ENCODE results near the gene MPP7.
A peak's percentile ranks its signal among the peaks of the same experiment; 100 is the strongest.

MPP7 gene

DNA sequence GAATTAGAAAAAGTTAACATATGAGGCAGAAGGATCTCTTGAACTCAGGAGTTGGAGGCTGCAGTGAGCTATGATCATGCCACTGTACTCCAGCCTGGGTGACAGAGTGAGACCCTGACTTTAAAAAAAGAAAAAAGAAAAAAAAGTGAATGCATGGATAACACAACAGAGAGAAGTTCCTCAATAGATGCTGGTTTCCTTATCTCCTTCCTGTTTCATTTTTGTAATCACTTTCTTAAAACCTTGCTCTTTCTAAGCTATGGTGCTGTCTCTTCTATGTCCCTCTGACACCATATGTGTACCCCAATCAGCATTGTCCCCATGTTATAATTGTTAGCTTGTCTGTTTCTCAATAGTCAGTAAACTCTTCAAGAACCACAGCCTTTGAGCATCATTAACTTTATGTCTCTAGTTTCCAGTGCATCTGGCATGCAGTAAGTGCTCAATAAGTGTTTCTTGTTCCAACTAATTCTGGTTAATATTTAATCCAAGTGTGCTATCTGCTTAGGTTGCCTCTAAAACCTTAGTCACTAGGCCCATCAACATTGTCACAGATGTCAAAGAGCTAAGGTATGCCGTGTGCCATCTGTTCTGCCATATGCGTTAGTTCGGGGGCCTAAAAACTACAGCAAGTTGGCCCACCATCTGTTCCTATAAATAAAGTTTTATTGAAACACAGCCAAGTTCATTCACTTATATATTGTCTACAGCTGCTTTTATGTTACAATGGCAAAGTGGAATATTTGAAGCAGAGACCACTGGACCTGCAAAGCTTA, 36.2 kb downstream of the MPP7 start:
- DNase-seq: no peak

DNA sequence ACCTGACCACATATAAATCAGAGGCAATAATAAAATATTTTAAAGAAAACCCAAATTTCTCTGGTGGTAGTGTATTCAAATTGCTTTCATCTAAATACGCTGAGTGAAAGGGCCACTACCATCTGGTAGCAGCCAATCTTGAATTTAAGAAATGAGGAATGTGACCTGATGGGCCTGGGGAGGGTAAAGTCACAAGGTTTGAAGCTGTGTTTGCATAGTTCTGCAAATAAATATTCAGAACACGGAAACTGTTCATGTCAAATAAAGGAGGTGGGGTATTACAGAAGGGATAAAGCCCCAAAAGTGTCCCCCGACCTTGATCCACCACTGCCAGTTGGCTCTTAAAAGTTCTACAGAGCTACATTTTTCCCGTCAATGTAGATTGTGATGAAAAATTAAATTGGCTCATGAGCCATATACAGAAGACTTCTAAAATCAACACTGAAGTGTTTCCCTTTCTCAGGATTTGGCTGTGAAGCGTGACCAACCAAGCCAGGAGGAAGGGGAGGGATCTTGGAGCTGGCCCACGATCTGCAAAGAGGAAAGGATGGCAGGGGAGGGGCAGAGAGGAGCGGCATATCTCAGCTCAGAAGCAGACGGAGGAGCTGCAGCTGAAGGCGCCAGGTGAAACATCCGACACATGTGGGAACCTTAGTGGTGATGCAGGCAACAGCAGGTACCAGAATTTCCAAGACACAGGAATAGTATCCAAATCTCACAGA, 39.6 kb downstream of the MPP7 start:
- DNase-seq: no peak

DNA sequence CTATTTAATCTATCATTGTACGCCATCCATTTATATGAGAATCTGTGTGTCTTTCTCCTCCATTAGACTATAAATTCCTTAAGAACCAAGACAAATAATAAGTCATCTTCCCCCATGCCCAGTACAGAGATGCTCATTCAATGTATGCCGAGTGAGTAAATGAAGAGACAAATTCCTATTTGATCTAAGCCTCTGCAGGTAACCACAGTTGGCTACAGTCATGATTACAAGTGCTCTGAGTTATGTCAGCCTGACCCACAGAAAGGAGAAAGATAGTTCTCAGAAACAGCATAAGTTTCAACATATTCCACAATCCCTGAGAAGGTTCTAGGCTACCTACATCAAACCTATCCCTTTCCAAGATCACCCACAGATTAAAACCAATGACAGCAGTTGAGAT, 46.1 kb downstream of the MPP7 start:
- DNase-seq: no peak

DNA sequence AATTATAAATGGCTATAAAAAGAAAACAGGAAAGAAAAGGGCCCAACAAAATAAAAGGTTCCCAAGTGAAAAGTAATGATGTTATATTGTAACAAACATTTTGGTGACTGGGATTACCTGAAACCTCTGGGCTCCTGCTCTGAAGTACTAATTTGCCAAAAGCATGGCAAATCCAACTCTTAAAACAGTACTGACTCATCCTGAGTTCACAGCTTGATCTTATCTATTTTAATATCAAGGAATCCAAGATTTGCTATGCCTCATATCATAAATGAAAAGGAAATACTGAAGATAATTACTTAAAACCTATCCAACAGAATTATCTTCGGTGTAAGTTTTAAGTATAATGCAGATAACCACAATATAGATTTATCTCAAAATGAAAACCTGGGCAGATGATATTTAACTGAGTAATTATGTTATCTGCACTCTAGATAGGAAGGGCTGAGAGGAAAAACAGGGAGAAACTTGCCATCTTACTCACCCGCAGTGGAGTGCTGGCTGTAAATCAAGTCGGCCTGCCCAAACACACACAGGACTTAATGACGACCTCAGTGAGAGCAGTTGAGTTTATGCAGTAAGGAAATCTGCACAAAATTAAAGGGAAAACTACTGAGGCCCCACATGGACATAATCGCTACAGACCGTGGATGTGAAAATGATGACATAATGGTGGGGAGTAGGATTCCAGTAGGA, 48.4 kb downstream of the MPP7 start:
- no peak for DNase-seq

DNA sequence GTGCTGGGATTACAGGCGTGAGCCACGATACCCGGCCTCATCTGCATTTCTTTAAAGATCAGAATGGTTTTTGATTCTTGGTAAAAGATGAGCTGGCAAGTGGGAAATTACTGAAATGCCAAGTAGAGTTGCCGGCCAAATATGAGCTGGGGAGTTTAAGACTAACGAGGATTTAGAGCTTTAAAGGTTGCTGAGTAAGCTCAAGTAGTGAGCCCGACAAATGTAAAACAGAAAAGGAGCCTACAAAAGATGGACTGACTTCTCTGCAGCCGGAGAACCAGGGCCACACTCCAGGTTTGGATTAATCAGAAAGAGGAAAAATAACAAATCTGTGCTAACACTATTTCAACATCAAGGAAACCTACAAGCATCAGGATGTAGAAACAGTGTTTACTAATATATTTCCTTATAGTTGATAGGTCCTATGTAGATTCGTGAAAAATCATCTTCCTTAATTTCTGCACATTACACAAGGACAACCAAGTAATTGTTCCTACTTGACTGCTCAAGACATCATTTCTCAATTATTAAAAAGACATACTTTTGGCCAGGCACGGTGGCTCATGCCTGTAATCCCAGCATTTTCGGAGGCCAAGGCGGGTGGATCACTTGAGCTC, 49.6 kb downstream of the MPP7 start:
- peak; percentile 57 to 76 for DNase-seq
